Cerebellar nuclear complex (tissue), 1 donor: ENCODE measurements around the gene FAAH.
"Not testable (repeated sequence)": the region's sequence is repeated elsewhere in the genome, so short reads cannot be mapped to it uniquely, and the experiment has no call there.

Experiments
- DNase-seq, 2 experiments: peaks; one replicate each; lab custom pipeline; 2025; lab: John Stamatoyannopoulos, UW

Gene FAAH

DNA sequence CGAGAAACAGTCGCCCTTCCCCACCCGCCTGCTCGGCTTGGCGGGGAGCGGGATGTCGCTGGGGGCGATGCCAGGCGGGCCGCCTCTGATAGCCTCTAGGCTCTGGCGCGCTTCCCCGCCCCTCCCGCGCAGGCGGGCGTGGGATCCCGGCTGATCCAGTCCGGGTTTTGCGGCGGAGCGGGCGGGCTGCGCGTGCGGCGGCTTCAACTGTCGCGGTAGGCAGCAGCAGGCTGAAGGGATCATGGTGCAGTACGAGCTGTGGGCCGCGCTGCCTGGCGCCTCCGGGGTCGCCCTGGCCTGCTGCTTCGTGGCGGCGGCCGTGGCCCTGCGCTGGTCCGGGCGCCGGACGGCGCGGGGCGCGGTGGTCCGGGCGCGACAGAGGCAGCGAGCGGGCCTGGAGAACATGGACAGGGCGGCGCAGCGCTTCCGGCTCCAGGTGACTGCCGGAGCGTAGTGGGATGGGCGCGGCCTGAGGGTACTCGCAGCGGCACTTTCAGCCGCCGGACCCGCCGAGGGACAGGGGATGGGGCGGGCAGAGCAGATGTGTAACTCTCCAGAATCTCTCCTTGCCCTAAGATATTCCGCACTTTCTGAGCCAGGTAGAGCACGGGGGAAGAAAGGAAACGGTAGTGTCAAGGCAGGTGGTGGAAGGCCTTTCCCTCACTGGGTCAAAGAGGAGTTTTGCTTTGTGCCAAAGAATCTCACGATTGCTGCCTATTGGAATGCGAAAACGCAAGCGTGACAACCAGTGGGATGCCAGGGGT is at the start of gene FAAH:
Gene FAAH, plus strand, starts transcription at position 210 of the 764 bp plus-strand sequence. Its CDS starts 32 bp downstream, at position 242.
- peak in 1 of 2 experiments; percentile 27 for DNase-seq

DNA sequence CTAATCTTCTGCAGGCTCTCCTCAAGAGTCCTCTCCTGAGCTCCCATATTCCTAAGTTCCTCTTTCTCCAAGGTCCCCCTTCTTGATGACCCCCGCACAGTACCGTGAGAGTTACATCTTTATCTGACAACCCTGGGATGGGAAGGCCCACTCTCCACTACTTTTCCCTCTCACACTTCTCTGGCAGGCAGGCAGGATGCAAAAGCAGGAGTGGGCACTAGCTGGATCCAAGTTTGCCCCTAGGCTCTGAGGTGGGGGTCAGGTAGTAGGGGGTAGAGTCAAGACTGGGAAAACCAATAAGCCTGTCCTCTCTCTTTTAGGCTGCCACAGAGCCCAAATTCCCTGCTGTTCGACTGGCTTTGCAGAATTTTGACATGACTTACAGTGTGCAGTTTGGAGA is 49.6 kb upstream of the FAAH start:
- no peak for DNase-seq

DNA sequence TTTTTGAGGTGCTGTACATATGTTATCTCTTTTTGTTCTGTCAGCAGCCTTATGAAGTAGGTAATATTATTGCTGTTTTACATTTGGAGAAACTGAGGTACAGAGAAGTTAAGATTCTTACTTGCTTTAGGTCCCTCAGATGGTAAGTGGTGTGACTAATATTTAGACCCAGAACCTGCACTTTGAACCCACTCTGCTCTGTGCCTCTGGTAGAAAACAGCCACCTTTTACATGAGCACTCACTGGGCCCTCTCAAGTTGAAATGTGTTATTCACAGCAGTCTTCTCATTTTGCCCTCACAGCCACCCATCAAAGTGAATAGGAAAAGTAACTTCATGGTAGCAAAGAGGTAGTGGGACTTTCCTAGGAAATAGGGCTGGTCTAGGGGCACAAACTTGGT is 48.8 kb upstream of the FAAH start:
- DNase-seq, result no peak

GRCh38 chr1:46352363-46352762 is 41.8 kb upstream of the FAAH start:
- no peak for DNase-seq

DNA sequence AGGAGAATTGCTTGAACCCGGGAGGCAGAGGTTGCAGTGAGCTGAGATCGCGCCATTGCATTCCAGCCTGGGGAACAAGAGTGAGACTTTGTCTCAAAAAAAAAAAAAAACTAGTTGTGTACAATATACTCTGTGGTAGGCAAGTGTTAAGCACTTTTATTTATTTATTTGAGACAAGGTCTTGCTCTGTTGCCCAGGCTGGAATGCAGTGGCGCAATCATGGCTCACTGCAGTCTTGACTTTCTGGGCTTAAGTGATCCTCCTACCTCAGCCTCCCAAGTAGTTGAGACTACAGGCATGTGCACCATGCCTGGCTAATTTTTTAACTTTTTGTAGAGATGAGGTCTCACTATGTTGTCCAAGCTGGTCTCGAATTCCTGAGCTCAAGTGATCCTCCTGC is 38.2 kb upstream of the FAAH start:
- DNase-seq, result not testable (repeated sequence)

- DNase-seq, result no peak
Observed at GRCh38 chr1:46362158-46362557, 32.0 kb upstream of the FAAH start.

DNA sequence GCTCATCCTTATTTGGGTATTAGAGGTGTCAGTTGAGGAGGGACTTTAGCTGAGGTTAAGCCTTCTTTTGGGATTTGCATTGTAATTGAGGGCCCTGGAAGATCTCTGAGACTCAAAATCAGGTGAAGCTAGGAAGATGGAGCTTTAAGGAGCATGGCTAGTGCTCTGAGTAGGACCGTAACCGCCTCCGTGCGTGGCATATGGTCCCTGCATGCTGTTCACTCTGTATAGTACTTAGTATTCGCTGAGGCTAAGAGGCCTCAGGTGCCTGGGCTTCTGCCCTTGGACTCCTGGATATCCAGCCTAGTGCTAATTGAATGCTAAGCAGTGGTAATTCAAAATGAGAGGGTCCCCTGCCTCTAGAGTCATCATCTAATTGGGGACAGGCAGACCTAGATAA is 31.0 kb upstream of the FAAH start:
- DNase-seq, result no peak

DNA sequence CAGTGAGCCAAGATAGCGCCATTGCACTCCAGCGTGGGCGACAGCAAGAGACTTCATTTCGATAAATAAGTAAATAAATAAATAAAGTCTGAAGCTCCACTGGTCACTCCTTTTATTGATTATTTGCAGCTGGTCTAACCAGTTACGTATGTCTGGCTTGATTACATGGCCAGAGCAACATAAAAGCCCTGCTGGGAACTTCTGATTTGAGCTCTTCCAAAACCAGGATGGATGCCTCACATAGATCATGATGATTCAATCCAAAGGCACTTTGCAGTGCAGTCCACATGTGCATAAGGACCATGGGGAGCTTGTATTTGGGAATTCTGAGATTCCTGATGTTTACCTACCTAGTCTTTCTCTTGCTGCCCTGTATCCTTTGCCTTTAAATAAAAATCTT is 29.5 kb upstream of the FAAH start:
- DNase-seq, result no peak

GRCh38 chr1:46365796-46366195 is 28.3 kb upstream of the FAAH start:
- not testable (repeated sequence) for DNase-seq

- DNase-seq, result no peak
Observed at GRCh38 chr1:46367072-46367471, 27.0 kb upstream of the FAAH start.

DNA sequence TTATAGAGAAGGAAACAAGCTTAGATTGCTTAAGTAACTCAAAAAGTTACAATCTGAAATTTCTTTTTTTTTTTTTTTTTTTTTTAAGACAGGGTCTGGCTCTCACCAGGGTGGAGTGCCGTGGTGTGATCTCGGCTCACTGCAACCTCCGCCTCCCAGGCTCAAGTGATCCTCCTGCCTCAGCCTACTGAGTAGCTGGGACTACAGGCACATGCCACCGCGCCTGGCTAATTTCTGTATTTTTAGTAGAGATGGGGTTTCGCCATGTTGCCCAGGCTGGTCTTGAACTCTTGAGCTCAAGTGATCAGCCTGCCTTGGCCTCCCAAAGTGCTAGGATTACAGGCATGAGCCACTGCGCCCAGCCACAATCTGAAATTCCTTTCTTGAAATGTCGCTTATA is 26.4 kb upstream of the FAAH start:
- DNase-seq, result not testable (repeated sequence)

DNA sequence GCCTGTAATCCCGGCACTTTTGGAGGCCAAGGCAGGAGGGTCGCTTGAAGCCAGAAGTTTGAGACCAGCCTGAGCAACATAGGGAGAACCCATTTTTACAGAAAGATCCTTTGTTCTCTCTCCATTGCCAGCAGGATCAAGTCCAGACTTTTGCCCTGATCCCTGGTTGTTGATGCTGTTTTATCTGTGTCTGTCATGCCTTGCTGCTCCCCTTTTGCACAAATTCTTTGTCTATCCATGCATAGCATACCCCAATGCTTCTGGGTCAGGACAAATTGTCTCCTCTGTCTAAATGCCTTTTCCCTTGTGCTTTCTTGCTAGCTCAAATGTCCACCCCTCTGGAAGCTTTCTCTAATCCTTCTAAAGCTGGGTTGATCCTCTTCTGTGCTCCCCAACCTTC is 25.3 kb upstream of the FAAH start:
- no peak for DNase-seq

DNA sequence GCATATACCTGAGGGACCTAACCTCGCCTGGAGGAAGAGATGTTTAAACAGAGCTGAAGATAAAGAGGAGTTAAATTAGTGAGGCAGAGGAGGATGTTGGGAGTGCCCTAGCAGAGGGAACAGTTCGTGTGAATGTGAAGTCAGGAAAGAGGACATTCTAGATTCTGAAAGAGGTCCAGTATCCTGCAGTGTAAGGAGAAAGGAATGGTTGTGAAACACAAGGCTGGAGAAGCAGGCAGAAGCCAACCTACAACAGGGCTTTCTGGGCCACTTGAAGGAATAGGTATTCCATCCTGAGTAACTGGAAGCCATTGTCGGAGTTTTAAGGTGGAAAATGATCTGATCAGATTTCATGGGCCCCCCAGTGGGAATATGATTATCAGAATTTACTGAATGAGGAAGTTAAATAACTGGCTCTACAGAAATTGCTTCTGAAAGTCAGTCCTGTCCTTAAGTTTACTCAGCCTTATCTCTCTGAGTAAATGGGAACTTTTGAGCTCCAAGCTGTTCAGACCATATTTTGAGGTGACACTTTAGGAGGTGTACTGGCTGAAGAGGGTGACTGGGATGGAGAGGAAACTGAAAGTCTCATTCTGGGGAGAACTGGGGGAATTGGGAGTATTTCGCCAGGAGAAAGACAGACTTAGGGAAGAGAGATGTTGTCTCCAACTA is 24.4 kb upstream of the FAAH start:
- DNase-seq, result no peak

- DNase-seq, result no peak
Observed at GRCh38 chr1:46370214-46370633, 23.9 kb upstream of the FAAH start.

DNA sequence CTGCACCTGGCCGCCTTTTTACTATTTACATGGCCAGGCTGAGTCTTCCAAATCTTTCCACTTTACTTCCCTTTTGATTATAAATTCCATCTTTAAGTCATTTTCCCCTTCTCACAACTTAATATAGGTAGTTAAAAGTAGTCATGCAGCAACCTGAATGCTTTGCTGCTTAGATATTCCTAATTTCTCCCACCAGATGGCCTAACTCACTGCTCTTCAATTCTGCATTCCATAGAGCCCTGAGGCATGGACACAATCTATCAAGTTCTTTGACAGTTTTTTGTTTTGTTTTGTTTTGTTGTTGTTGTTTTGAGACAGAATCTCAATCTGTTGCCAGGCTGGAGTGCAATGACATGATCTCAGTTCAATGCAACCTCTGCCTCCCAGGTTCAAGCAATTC is 21.7 kb upstream of the FAAH start:
- DNase-seq, result no peak

DNA sequence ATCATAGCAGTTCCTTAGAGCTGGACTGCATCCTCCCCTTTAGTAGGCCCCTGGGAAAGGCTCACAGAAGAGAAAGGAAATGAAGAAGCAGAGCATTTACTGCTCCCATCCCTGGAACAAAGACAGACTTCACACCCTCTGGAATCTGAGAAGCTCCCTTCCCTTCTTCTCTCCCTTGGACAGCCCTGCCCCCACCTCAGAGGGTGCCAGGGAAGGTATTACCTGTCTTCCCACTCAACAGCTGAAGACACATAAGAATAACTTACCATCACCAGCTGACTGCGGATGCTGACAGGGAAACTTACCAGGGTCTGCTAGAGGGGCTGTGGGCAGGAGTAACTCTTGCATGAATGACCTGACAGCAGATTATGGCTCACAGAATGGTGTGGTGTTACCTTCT is 14.1 kb upstream of the FAAH start:
- DNase-seq, result no peak

DNA sequence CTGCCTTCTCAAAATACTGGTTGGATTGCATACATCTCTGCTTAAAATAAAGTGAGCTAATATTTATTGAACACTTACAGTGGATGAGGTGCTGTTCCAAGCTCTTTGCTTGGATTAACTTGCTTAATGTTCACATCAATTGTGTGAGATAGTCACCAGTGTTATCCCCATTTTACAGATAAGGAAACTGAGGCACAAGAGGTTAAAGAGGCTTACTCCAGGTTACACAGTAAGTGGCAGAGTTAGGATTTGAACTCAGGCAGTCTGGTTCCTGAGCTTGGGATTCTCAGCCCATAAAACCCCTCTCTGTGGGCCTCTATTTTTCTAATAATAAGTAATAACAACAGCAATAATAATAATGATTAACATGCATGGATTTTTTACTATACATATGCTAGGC is 13.6 kb upstream of the FAAH start:
- no peak for DNase-seq

DNA sequence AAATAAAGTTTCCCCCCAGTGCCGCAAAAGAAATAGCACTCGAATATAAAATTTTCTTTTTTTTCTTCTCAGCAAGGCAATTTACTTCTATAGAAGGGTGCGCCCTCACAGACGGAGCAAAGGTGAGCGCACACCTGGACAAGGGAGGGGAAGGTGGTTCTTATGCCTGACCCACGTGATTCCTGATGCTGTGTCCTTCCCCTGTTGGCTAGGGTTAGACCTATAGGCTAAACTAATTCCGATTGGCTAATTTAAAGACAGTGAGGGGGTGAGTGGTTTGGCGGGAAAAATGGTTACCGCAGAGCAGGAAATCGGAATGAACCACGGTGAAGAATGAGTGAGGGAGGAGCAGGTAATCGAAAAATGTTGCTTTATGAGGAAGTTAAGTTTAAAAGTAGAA is 607 bp upstream of the FAAH start:
- DNase-seq, result no peak

DNA sequence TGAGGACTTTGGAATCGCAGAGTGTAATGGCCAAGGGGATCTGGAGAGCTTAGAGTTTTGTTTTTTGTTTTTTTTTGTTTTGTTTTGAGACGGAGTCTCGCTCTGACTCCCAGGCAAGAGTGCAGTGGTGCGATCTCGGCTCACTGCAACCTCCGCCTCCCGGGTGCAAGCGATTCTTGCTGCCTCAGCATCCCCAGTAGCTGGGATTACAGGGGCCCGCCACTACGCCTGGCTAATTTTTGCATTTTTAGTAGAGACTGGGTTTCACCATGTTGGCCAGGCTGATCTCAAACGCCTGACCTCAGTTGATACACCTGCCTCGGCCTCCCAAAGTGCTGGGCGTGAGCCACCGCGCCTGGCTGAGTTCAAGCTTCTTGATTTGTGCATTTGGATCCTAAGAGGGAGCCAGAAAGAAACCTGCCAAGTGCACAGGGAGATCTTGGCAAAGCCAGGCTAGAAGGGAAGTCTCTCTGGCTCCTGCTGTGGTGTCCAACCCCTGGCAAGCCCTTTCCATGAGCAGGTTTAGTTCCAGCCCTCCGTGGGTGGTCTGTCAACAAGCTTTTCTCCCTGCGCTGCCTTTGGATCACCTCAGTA is 852 bp downstream of the FAAH start:
- peak in 1 of 2 experiments; percentile 67 for DNase-seq

- DNase-seq, result no peak
Observed at GRCh38 chr1:46396441-46397398, 2.6 kb downstream of the FAAH start.

- DNase-seq, result no peak
Observed at GRCh38 chr1:46399307-46399706, 5.2 kb downstream of the FAAH start.

DNA sequence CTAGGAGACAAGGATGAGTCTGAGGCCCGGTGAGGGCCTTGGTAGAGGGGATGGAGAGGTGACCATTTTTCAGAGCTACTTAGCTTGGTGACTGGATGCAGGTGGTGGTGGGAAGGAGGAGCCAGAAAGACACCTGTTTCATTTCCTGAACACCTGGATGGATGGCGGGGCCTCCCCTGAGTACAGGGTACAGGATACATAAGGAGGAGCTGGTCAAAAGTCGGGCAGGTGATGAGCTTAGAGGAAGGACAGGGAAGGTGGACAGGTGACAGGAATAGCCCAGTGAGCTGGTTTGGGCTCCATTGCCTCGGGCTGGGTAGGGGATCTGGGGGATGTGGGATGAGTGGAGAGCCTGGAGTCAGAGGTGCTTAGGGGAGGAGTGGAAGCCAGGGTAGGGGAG is 6.3 kb downstream of the FAAH start:
- DNase-seq, result no peak
